Endodermal cell (in vitro differentiated cells): ENCODE measurements around the gene MOB3B. TPM values are rescaled to one million over a fixed set of nuclear protein-coding genes. Genes with fewer than 3 reads are reported as not detected.

ENCODE experiments used
- DNase-seq: peaks from one replicate; pipeline ENCODE4 v3.0.0-alpha.2; 2017
- H3K27ac ChIP-seq: 2 replicates; pipeline ENCODE4 v1.5.1; 2013; ENCODE audit warnings: mild to moderate bottlenecking, low read depth, low read length, moderate library complexity
- H3K27me3 ChIP-seq: 2 replicates; pipeline ENCODE4 v1.6.1; 2013; ENCODE audit warnings: mild to moderate bottlenecking, low read length, moderate library complexity; ENCODE audit not compliant: insufficient read depth, control insufficient read depth, poor library complexity, severe bottlenecking
- H3K36me3 ChIP-seq: 2 replicates; pipeline ENCODE4 v1.7.0; 2013; ENCODE audit warnings: mild to moderate bottlenecking, low read length, moderate library complexity; ENCODE audit not compliant: control insufficient read depth, insufficient read depth
- H3K4me1 ChIP-seq: one replicate; pipeline ENCODE4 v1.7.0; 2013; ENCODE audit warnings: low read length; ENCODE audit not compliant: control insufficient read depth, insufficient read depth
- H3K4me3 ChIP-seq: 2 replicates; pipeline ENCODE4 v1.5.1; 2013; ENCODE audit warnings: mild to moderate bottlenecking, low read length, moderate library complexity
- H3K9ac ChIP-seq: 2 replicates; pipeline ENCODE4 v1.6.1; 2013; ENCODE audit warnings: mild to moderate bottlenecking, low read length, moderate library complexity; ENCODE audit not compliant: poor library complexity, severe bottlenecking; ENCODE audit errors: extremely low read depth
- H3K9me3 ChIP-seq: 2 replicates; pipeline ENCODE4 v1.6.1; 2013; ENCODE audit warnings: mild to moderate bottlenecking, low read length, moderate library complexity; ENCODE audit not compliant: control insufficient read depth
- H3K27ac Mint-ChIP-seq: 2 replicates; pipeline ENCODE4 v1.8.0; 2020; ENCODE audit warnings: mixed read lengths
- H3K27me3 Mint-ChIP-seq: 2 replicates; pipeline ENCODE4 v1.8.0; 2021; ENCODE audit warnings: mild to moderate bottlenecking, mixed read lengths; ENCODE audit not compliant: insufficient read depth
- H3K36me3 Mint-ChIP-seq: 2 replicates; pipeline ENCODE4 v1.8.0; 2020; ENCODE audit warnings: low read depth, mixed read lengths
- H3K4me1 Mint-ChIP-seq: 2 replicates; pipeline ENCODE4 v1.8.0; 2020; ENCODE audit warnings: mixed read lengths
- H3K4me3 Mint-ChIP-seq: 2 replicates; pipeline ENCODE4 v1.8.0; 2020; ENCODE audit warnings: mild to moderate bottlenecking, moderate library complexity, mixed read lengths
- H3K9me3 Mint-ChIP-seq: 2 replicates; pipeline ENCODE4 v1.8.0; 2020; ENCODE audit warnings: mild to moderate bottlenecking, mixed read lengths
- WGBS, 2 experiments: methylation state at CpG; one replicate each; pipeline versions ENCODE4 v1.1.5 to v1.1.7; 2013; ENCODE audit warnings: missing lambda C conversion rate in 2 of 2, mixed read lengths in 1 of 2; ENCODE audit not compliant: insufficient coverage in 1 of 2, insufficient read length in 1 of 2; 5-methylcytosine and 5-hydroxymethylcytosine counted together
- total RNA-seq, 2 donors: library from RNA; stranded (reverse); fragmentation: NEBNext Ultra II Directional in 1 of 2; extraction: Animal tissue kit (Norgen Biotek cat#: 25700) in 1 of 2; gene quantifications; 2 replicates in 1 of 2; 3 replicates in 1 of 2; pipeline ENCODE4 v1.2.1, GENCODE V29; 2021
- TF ChIP-seq, protein P1 (sequence below): fragments of 200-600 bp; sonication (generic); conservative IDR thresholded peaks from 2 replicates; pipeline ENCODE4 v1.5.0; 2021; ENCODE audit warnings: antibody characterized with exemption, mild to moderate bottlenecking

MOB3B gene
- total RNA-seq, 2 donors from 2014 or later: 5.6 to 6.2 TPM

DNA sequence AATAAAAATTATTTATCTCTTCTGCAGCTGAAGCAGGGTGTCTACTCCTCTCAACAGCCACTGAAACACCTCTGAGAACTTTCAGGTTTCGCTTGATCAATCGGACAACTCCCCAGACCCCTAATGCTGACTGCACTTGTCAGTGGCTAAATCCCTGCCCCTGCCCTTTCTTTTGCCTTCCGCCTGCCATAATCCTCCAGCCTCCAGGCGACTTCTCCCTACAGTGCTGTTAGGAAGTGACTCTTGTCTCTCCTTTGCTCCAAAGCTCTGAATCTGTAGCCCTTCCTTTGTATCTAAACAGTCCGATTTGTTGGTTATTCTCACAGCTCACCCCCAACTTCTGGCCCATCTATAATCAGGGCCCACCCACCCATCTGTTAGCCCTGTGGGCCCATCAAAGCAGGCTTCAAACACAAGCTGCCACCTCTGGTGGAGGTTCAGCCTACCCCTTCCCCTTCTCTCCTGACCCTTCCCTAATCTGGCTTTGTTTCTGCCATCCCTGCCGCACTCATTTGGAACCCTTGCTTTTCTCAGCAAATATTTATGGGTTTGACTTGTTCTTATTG lies 59.2 kb downstream of the MOB3B start:
- TF ChIP-seq, protein P1, sequence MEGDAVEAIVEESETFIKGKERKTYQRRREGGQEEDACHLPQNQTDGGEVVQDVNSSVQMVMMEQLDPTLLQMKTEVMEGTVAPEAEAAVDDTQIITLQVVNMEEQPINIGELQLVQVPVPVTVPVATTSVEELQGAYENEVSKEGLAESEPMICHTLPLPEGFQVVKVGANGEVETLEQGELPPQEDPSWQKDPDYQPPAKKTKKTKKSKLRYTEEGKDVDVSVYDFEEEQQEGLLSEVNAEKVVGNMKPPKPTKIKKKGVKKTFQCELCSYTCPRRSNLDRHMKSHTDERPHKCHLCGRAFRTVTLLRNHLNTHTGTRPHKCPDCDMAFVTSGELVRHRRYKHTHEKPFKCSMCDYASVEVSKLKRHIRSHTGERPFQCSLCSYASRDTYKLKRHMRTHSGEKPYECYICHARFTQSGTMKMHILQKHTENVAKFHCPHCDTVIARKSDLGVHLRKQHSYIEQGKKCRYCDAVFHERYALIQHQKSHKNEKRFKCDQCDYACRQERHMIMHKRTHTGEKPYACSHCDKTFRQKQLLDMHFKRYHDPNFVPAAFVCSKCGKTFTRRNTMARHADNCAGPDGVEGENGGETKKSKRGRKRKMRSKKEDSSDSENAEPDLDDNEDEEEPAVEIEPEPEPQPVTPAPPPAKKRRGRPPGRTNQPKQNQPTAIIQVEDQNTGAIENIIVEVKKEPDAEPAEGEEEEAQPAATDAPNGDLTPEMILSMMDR: no peak
- no peaks in the 10 kb centered on the region for H3K27me3 Mint-ChIP-seq
- Histone ChIP-seq H3K27me3 (no peaks in the 10 kb centered on the region), H3K4me3 (no peak overlapping the region), H3K36me3 (no peaks in the 10 kb centered on the region), H3K27ac (peak overlapping the region; percentile 67), H3K4me1 (no peaks in the 10 kb centered on the region), H3K9ac (no peak overlapping the region), H3K9me3 (no peaks in the 10 kb centered on the region)
- peaks cover 11% of the 10 kb centered on the region for H3K4me1 Mint-ChIP-seq
- WGBS, 2 experiments: 86 to 90% methylated on average over 5 to 6 of the region's 6 CpGs
- H3K27ac Mint-ChIP-seq: peak overlapping the region; percentile 37
- peak; percentile 63 for DNase-seq
- H3K36me3 Mint-ChIP-seq: no peaks in the 10 kb centered on the region
- H3K9me3 Mint-ChIP-seq: no peaks in the 10 kb centered on the region
- H3K4me3 Mint-ChIP-seq: no peak overlapping the region

DNA sequence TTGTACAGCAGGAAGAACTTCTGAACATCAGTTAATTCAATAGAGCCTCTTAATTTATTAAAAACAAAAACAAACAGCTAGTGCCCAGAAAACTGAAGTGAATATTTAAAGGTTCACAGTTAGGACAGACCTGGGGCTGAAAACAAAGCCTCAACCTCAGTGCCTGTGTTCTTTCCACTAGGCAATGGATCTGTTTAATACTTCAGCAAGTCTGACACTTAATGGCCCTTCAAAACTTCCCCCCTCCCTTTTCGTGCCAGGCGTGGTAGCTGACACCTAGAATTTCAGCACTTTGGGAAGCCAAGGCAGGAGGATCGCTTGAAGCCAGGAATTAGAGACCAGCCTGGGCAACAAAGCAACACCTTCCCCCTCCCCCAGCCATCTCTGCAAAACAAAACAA lies 60.1 kb downstream of the MOB3B start:
- Histone ChIP-seq H3K27me3 (no peaks in the 10 kb centered on the region), H3K4me1 (no peaks in the 10 kb centered on the region), H3K9ac (no peak overlapping the region), H3K36me3 (no peaks in the 10 kb centered on the region), H3K27ac (no peak overlapping the region), H3K4me3 (no peak overlapping the region), H3K9me3 (no peaks in the 10 kb centered on the region)
- Mint-ChIP-seq H3K4me3 (no peak overlapping the region), H3K4me1 (peaks cover 11% of the 10 kb centered on the region), H3K9me3 (no peaks in the 10 kb centered on the region), H3K36me3 (no peaks in the 10 kb centered on the region), H3K27me3 (no peaks in the 10 kb centered on the region), H3K27ac (no peak overlapping the region)
- no peak for DNase-seq
- 93% methylated on average over 3 of the region's 3 CpGs; no CpG with 5 or more reads in 1 of the 2 experiments for WGBS, 2 experiments
- TF ChIP-seq, protein P1: no peak

DNA sequence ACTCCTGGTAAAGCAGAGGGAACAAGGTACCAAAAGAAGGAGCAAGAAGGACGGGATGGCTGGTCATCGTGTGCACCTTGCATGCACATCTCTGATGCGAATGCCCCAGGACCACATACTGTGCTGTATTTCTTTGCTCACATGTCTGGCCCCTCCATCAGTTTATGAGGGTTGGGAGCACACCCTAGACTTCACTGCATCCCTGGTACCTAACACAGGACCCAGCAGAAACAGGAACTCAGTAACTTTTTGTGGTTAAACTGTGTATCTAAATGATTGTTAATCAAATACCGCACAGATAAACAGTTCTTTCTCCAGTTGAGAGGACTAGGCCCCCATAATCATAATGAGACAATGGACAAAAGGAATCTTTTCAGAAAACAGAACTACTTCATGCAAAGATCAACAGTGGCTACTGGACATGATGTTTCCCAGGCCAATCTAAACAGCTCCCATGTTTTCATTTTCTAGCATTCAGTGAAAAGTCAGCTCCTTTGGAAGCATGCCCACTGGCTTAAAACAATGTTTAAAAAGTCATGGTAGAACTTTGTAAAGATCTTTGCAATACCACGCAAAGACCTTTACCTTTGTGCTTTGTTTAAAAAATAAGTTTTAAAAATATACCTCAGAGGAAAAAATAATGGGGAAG lies 61.0 kb downstream of the MOB3B start:
- Histone ChIP-seq H3K9me3 (no peaks in the 10 kb centered on the region), H3K9ac (no peak overlapping the region), H3K4me3 (no peak overlapping the region), H3K4me1 (no peaks in the 10 kb centered on the region), H3K36me3 (no peaks in the 10 kb centered on the region), H3K27ac (no peak overlapping the region), H3K27me3 (no peaks in the 10 kb centered on the region)
- no peaks in the 10 kb centered on the region for H3K27me3 Mint-ChIP-seq
- DNase-seq: no peak
- H3K9me3 Mint-ChIP-seq: no peaks in the 10 kb centered on the region
- H3K36me3 Mint-ChIP-seq: no peaks in the 10 kb centered on the region
- 92 to 93% methylated on average over 4 to 5 of the region's 5 CpGs for WGBS, 2 experiments
- no peak overlapping the region for H3K27ac Mint-ChIP-seq
- TF ChIP-seq, protein P1: no peak
- H3K4me3 Mint-ChIP-seq: no peak overlapping the region
- peaks cover 11% of the 10 kb centered on the region for H3K4me1 Mint-ChIP-seq
